H1 (cell line): Measurements from ENCODE around the gene PIK3R4. TPM values are rescaled to one million over a fixed set of nuclear protein-coding genes. Genes with fewer than 3 reads are reported as not detected.

Experiments
- BRCA1 ChIP-seq: IDR thresholded peaks from 2 replicates; pipeline ENCODE4 v1.6.1; 2012; ENCODE audit warnings: low read depth, low read length, improper control_type of control experiment
- CBX5 ChIP-seq: fragments of 300-800, 300-1000 bp; sonication (generic); IDR thresholded peaks from 2 replicates; pipeline ENCODE4 v1.7.1; 2016; ENCODE audit warnings: antibody characterized with exemption, low read length, low read depth
- CEBPB ChIP-seq: IDR thresholded peaks from 2 replicates; pipeline ENCODE4 v1.6.1; 2012; ENCODE audit warnings: low read depth, low read length
- CHD1 ChIP-seq: IDR thresholded peaks from 2 replicates; pipeline ENCODE4 v1.6.1; 2012; ENCODE audit warnings: low read depth, low read length, improper control_type of control experiment
- CTBP2 ChIP-seq: IDR thresholded peaks from 2 replicates; pipeline ENCODE4 v1.7.0; 2011; ENCODE audit warnings: borderline replicate concordance, mild to moderate bottlenecking, moderate library complexity, mixed read lengths, low read length; ENCODE audit not compliant: insufficient read depth, insufficient read length
- KDM5A ChIP-seq: fragments of 200-600 bp; IDR thresholded peaks from 2 replicates; pipeline ENCODE4 v1.7.1; 2012; ENCODE audit warnings: mild to moderate bottlenecking, low read length, inconsistent platforms, mixed read lengths
- NANOG ChIP-seq: IDR thresholded peaks from 2 replicates; pipeline ENCODE4 v1.6.1; 2011; ENCODE audit warnings: low read length, low read depth, mild to moderate bottlenecking, inconsistent platforms; ENCODE audit not compliant: insufficient read depth, poor library complexity, severe bottlenecking
- RXRA ChIP-seq: IDR thresholded peaks from 2 replicates; pipeline ENCODE4 v1.6.1; 2011; ENCODE audit warnings: low read depth, mild to moderate bottlenecking, low read length, moderate library complexity; ENCODE audit not compliant: insufficient read depth
- SAP30 ChIP-seq: fragments of 300-600 bp; sonication (generic); IDR thresholded peaks from 2 replicates; pipeline ENCODE4 v1.7.1; 2012; ENCODE audit warnings: low read length, moderate library complexity, mild to moderate bottlenecking, inconsistent platforms; ENCODE audit not compliant: insufficient read depth, insufficient replicate concordance
- polyA plus RNA-seq, 7 experiments: library from polyadenylated mRNA; depleted of rRNA in 3 of 7; stranded (reverse) in 5 of 7; unstranded in 2 of 7; fragments of >200 nt in 5 of 7; fragments of 200-250 nt in 2 of 7; gene quantifications; 1 replicate in 5 of 7; 2 replicates in 1 of 7; 4 replicates in 1 of 7; pipeline versions ENCODE4 v1.2.1 to v1.2.3, GENCODE V29; 2011 to 2013; ENCODE audit warnings: missing spikeins in 2 of 7, mixed read lengths in 2 of 7
- total RNA-seq: library from RNA; stranded (reverse); fragmentation: NEBNext Ultra II Directional; extraction: Animal tissue kit (Norgen Biotek cat#: 25700); gene quantifications from 2 replicates; pipeline ENCODE4 v1.2.1, GENCODE V29; 2021
- TF ChIP-seq, protein P1 (sequence below): fragments of 300-600 bp; sonication (generic); IDR thresholded peaks from 2 replicates; pipeline ENCODE4 v1.7.1; 2012; ENCODE audit warnings: low read length, moderate library complexity, mild to moderate bottlenecking, inconsistent platforms; ENCODE audit not compliant: insufficient replicate concordance
- TF ChIP-seq, protein P2 (sequence below): IDR thresholded peaks from 2 replicates; pipeline ENCODE4 v1.6.1; 2012; ENCODE audit warnings: inconsistent platforms

PIK3R4 gene
- total and polyA plus RNA-seq, 2 of the 8 experiments (the other 6 are each of a cell fraction or from before 2014, with no cell fraction given) = 43.8 to 87.4 TPM

DNA sequence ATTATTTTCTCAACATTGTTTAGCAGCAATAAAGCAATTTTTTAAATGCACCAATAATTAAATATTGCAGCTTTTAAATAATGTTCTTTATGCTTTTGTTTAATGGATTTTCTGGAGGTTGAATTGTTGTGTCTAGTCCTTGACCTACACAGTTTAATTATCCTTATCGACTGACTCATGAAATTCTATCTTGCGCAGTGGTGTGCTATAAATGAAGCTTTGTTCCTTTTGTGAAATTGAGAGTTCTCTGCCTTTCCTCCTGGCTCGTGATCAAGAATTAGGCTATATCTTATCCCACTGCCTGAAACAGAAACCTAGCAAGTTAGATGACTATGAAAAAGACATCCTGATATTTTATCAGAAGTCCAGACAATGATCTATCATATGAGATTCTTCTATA, 37.0 kb upstream of the PIK3R4 start (continued):
- TF ChIP-seq, protein P1, sequence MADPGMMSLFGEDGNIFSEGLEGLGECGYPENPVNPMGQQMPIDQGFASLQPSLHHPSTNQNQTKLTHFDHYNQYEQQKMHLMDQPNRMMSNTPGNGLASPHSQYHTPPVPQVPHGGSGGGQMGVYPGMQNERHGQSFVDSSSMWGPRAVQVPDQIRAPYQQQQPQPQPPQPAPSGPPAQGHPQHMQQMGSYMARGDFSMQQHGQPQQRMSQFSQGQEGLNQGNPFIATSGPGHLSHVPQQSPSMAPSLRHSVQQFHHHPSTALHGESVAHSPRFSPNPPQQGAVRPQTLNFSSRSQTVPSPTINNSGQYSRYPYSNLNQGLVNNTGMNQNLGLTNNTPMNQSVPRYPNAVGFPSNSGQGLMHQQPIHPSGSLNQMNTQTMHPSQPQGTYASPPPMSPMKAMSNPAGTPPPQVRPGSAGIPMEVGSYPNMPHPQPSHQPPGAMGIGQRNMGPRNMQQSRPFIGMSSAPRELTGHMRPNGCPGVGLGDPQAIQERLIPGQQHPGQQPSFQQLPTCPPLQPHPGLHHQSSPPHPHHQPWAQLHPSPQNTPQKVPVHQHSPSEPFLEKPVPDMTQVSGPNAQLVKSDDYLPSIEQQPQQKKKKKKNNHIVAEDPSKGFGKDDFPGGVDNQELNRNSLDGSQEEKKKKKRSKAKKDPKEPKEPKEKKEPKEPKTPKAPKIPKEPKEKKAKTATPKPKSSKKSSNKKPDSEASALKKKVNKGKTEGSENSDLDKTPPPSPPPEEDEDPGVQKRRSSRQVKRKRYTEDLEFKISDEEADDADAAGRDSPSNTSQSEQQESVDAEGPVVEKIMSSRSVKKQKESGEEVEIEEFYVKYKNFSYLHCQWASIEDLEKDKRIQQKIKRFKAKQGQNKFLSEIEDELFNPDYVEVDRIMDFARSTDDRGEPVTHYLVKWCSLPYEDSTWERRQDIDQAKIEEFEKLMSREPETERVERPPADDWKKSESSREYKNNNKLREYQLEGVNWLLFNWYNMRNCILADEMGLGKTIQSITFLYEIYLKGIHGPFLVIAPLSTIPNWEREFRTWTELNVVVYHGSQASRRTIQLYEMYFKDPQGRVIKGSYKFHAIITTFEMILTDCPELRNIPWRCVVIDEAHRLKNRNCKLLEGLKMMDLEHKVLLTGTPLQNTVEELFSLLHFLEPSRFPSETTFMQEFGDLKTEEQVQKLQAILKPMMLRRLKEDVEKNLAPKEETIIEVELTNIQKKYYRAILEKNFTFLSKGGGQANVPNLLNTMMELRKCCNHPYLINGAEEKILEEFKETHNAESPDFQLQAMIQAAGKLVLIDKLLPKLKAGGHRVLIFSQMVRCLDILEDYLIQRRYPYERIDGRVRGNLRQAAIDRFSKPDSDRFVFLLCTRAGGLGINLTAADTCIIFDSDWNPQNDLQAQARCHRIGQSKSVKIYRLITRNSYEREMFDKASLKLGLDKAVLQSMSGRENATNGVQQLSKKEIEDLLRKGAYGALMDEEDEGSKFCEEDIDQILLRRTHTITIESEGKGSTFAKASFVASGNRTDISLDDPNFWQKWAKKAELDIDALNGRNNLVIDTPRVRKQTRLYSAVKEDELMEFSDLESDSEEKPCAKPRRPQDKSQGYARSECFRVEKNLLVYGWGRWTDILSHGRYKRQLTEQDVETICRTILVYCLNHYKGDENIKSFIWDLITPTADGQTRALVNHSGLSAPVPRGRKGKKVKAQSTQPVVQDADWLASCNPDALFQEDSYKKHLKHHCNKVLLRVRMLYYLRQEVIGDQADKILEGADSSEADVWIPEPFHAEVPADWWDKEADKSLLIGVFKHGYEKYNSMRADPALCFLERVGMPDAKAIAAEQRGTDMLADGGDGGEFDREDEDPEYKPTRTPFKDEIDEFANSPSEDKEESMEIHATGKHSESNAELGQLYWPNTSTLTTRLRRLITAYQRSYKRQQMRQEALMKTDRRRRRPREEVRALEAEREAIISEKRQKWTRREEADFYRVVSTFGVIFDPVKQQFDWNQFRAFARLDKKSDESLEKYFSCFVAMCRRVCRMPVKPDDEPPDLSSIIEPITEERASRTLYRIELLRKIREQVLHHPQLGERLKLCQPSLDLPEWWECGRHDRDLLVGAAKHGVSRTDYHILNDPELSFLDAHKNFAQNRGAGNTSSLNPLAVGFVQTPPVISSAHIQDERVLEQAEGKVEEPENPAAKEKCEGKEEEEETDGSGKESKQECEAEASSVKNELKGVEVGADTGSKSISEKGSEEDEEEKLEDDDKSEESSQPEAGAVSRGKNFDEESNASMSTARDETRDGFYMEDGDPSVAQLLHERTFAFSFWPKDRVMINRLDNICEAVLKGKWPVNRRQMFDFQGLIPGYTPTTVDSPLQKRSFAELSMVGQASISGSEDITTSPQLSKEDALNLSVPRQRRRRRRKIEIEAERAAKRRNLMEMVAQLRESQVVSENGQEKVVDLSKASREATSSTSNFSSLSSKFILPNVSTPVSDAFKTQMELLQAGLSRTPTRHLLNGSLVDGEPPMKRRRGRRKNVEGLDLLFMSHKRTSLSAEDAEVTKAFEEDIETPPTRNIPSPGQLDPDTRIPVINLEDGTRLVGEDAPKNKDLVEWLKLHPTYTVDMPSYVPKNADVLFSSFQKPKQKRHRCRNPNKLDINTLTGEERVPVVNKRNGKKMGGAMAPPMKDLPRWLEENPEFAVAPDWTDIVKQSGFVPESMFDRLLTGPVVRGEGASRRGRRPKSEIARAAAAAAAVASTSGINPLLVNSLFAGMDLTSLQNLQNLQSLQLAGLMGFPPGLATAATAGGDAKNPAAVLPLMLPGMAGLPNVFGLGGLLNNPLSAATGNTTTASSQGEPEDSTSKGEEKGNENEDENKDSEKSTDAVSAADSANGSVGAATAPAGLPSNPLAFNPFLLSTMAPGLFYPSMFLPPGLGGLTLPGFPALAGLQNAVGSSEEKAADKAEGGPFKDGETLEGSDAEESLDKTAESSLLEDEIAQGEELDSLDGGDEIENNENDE = no peak
- TF ChIP-seq, protein P2, sequence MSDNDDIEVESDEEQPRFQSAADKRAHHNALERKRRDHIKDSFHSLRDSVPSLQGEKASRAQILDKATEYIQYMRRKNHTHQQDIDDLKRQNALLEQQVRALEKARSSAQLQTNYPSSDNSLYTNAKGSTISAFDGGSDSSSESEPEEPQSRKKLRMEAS = no peak
- TF ChIP-seq CTBP2 (no peak), CEBPB (no peak), BRCA1 (no peak), NANOG (no peak), CHD1 (no peak), SAP30 (no peak), CBX5 (no peak), RXRA (no peak), KDM5A (no peak)
